ENCODE measurements around the gene AEBP1. TPM values are rescaled to one million over a fixed set of nuclear protein-coding genes. Genes with fewer than 3 reads are reported as not detected.

The AEBP1 gene
- total RNA-seq, 1 donor: 267 TPM

DNA sequence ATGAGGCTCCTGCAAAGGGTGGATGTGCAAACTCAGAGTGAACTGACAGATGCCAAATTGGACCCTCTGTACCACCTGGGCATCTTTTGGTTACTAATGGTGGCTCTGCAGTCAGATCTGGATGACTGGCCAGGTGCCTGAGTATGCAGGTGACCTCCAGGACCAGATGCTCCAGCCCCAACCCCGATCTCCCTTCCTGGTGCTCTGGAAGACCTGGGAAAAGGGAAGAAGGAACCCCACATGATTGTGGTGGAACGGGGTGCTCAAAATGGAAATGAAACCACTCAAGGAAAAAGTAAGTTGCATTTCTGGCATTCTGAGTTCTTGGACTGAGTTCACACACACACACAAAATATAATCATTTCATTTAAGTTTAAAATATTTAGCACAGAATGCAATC lies 9.8 kb upstream of the AEBP1 start:
- DNase-seq (ENCODE audit: insufficient read length, low spot score, missing footprints): peak; percentile 11
- no peak overlapping the region for H3K4me2 ChIP-seq (ENCODE audit: insufficient read depth, low read length)
- H2AFZ ChIP-seq (ENCODE audit: low read length): peak overlapping the region; percentile 78
- no peaks in the 10 kb centered on the region for H3K27me3 ChIP-seq (ENCODE audit: insufficient read depth, low read length)
- H3K4me3 ChIP-seq (ENCODE audit: insufficient read depth, low read length): no peak overlapping the region
- H3K27ac ChIP-seq (ENCODE audit: low read depth, low read length): no peak overlapping the region
- H3K9me3 ChIP-seq (ENCODE audit: low read depth, low read length): no peaks in the 10 kb centered on the region
- no peaks in the 10 kb centered on the region for H4K20me1 ChIP-seq (ENCODE audit: insufficient read depth, low read length)
- H3K4me1 ChIP-seq (ENCODE audit: insufficient read depth, low read length): peaks cover 4% of the 10 kb centered on the region
- H3K79me2 ChIP-seq (ENCODE audit: insufficient read depth, low read length): no peaks in the 10 kb centered on the region
- TF ChIP-seq, protein P1, sequence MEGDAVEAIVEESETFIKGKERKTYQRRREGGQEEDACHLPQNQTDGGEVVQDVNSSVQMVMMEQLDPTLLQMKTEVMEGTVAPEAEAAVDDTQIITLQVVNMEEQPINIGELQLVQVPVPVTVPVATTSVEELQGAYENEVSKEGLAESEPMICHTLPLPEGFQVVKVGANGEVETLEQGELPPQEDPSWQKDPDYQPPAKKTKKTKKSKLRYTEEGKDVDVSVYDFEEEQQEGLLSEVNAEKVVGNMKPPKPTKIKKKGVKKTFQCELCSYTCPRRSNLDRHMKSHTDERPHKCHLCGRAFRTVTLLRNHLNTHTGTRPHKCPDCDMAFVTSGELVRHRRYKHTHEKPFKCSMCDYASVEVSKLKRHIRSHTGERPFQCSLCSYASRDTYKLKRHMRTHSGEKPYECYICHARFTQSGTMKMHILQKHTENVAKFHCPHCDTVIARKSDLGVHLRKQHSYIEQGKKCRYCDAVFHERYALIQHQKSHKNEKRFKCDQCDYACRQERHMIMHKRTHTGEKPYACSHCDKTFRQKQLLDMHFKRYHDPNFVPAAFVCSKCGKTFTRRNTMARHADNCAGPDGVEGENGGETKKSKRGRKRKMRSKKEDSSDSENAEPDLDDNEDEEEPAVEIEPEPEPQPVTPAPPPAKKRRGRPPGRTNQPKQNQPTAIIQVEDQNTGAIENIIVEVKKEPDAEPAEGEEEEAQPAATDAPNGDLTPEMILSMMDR (IDR thresholded peaks at IDR 0.05; ENCODE audit: extremely low read depth, low read depth, low read length): no peak
- H3K36me3 ChIP-seq (ENCODE audit: insufficient read depth, low read length): no peaks in the 10 kb centered on the region

DNA sequence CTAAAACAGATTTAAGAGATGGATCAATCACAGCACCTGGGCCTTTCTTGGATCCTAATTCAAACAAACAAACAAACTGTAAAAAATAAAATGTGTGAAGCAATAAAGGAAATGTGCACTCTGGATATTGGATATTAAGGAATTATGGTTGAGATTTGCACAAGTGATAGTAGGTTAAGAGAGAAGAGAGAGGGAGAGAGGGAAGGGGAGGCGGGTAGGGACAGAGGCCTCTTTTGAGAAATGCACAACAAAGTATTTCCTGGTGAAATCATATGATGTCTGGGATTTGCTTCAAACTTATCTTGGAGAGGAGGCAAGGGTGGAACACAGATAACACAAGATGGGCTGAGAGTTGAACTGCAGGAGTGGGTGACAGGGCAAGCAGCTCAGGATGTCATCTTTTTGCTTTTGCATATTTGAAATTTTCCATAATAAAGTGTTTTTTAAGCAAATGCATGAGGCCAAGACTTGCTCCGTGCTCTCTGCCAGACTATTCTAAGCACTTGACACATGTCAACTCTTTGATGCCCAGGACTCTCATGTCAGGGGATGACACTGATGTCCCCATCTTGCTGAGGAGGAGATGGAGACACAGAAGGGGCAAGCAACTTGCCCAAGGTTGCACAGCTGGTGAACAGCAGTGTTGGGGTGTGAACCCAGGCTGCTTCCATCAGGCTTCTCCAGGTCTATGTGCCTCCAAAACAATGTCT lies 9.1 kb upstream of the AEBP1 start:
- no peak overlapping the region for H3K4me2 ChIP-seq (ENCODE audit: insufficient read depth, low read length)
- no peak overlapping the region for H3K27ac ChIP-seq (ENCODE audit: low read depth, low read length)
- no peaks in the 10 kb centered on the region for H3K79me2 ChIP-seq (ENCODE audit: insufficient read depth, low read length)
- TF ChIP-seq, protein P1 (IDR thresholded peaks at IDR 0.05; ENCODE audit: extremely low read depth, low read depth, low read length): no peak
- H3K36me3 ChIP-seq (ENCODE audit: insufficient read depth, low read length): no peaks in the 10 kb centered on the region
- H2AFZ ChIP-seq (ENCODE audit: low read length): peak overlapping the region; percentile 78
- H3K4me3 ChIP-seq (ENCODE audit: insufficient read depth, low read length): no peak overlapping the region
- H3K4me1 ChIP-seq (ENCODE audit: insufficient read depth, low read length): peaks cover 3% of the 10 kb centered on the region
- no peaks in the 10 kb centered on the region for H4K20me1 ChIP-seq (ENCODE audit: insufficient read depth, low read length)
- DNase-seq (ENCODE audit: insufficient read length, low spot score, missing footprints): peak; percentile 31
- H3K27me3 ChIP-seq (ENCODE audit: insufficient read depth, low read length): no peaks in the 10 kb centered on the region
- H3K9me3 ChIP-seq (ENCODE audit: low read depth, low read length): no peaks in the 10 kb centered on the region

DNA sequence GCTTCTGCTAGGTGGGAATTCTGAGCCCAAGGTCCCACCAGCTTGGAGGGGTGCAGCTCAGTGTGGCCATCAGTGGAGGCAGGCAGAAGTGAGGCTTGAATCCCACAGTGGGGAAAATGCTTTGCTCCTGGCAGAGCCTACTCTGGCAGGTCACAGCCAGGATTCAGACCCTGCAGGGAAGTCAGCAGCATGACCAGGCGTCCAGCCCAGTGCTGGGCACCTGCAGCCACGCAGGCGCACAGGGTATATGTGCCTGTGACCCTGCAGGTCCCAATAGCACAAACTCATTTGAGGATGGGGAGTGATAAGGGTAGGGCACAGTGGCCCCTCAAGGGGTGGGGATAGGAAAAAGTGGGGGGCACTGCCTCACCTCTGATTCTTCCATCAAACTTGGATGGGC lies 8.4 kb upstream of the AEBP1 start:
- H3K4me1 ChIP-seq (ENCODE audit: insufficient read depth, low read length): peaks cover 10% of the 10 kb centered on the region

DNA sequence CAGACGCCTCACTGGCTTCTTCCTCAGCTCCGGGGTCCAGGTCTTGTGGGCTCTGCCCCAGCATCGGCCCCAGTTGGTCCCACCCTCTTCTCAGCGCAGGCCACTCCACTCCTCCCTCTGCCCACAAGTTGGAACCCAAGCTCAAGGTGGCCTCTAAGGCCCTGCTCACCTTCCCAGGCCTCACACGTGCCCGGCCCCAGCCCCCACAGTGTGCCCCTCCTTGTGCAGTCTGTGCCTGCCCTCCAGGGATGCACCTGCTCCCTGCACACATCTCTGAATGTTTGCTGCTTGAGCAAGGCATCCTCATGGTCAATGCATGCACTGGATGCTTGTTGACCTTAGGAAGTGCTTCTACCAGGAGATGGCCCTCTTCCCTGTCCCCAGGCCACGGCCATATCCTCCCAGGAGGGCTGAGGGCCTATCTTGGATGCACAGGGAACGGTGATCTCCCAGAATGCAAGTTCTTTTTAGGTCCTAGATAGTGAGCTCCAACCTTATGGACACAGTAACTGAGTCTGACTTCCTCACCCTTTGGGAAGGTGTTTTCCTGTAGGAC lies 7.7 kb upstream of the AEBP1 start:
- Histone ChIP-seq H3K36me3 (ENCODE audit: insufficient read depth, low read length) (no peaks in the 10 kb centered on the region), H2AFZ (ENCODE audit: low read length) (no peak overlapping the region), H3K4me3 (ENCODE audit: insufficient read depth, low read length) (no peak overlapping the region), H3K27me3 (ENCODE audit: insufficient read depth, low read length) (no peaks in the 10 kb centered on the region), H3K79me2 (ENCODE audit: insufficient read depth, low read length) (no peaks in the 10 kb centered on the region), H4K20me1 (ENCODE audit: insufficient read depth, low read length) (no peaks in the 10 kb centered on the region), H3K9me3 (ENCODE audit: low read depth, low read length) (no peaks in the 10 kb centered on the region), H3K4me1 (ENCODE audit: insufficient read depth, low read length) (peaks cover 15% of the 10 kb centered on the region), H3K4me2 (ENCODE audit: insufficient read depth, low read length) (no peak overlapping the region), H3K27ac (ENCODE audit: low read depth, low read length) (no peak overlapping the region)
- TF ChIP-seq, protein P1 (IDR thresholded peaks at IDR 0.05; ENCODE audit: extremely low read depth, low read depth, low read length): no peak
- DNase-seq (ENCODE audit: insufficient read length, low spot score, missing footprints): no peak

More for the DNA sequence above, 8.4 kb upstream of the AEBP1 start:
- Histone ChIP-seq H3K36me3 (ENCODE audit: insufficient read depth, low read length) (no peaks in the 10 kb centered on the region), H4K20me1 (ENCODE audit: insufficient read depth, low read length) (no peaks in the 10 kb centered on the region), H3K4me2 (ENCODE audit: insufficient read depth, low read length) (no peak overlapping the region), H3K27ac (ENCODE audit: low read depth, low read length) (no peak overlapping the region), H3K27me3 (ENCODE audit: insufficient read depth, low read length) (no peaks in the 10 kb centered on the region), H3K4me3 (ENCODE audit: insufficient read depth, low read length) (no peak overlapping the region), H2AFZ (ENCODE audit: low read length) (no peak overlapping the region), H3K9me3 (ENCODE audit: low read depth, low read length) (no peaks in the 10 kb centered on the region), H3K79me2 (ENCODE audit: insufficient read depth, low read length) (no peaks in the 10 kb centered on the region)
- TF ChIP-seq, protein P1 (IDR thresholded peaks at IDR 0.05; ENCODE audit: extremely low read depth, low read depth, low read length): no peak
- DNase-seq (ENCODE audit: insufficient read length, low spot score, missing footprints): peak; percentile 39

All from osteoblast (primary cell).